Measurements from ENCODE around the gene BOD1L1. TPM values are rescaled to one million over a fixed set of nuclear protein-coding genes. Genes with fewer than 3 reads are reported as not detected.

BOD1L1 gene
- total and polyA plus RNA-seq, 2 of the 8 experiments (the other 6 are each of a cell fraction or from before 2014, with no cell fraction given): 6.8 to 39.3 TPM

- TF ChIP-seq, protein P1, sequence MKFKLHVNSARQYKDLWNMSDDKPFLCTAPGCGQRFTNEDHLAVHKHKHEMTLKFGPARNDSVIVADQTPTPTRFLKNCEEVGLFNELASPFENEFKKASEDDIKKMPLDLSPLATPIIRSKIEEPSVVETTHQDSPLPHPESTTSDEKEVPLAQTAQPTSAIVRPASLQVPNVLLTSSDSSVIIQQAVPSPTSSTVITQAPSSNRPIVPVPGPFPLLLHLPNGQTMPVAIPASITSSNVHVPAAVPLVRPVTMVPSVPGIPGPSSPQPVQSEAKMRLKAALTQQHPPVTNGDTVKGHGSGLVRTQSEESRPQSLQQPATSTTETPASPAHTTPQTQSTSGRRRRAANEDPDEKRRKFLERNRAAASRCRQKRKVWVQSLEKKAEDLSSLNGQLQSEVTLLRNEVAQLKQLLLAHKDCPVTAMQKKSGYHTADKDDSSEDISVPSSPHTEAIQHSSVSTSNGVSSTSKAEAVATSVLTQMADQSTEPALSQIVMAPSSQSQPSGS (IDR thresholded peaks at IDR 0.05; ENCODE audit: low read length): peak; percentile 65; the same call in 1 of the 2 replicates
- no peak for TF ChIP-seq SP2 (IDR thresholded peaks at IDR 0.05; ENCODE audit: low read length)
- no peak for TF ChIP-seq SAP30 (IDR thresholded peaks at IDR 0.05; ENCODE audit: insufficient read depth, insufficient replicate concordance, low read length)
- TF ChIP-seq NRF1 (IDR thresholded peaks at IDR 0.05; ENCODE audit: low read depth, low read length): no peak
- peak; percentile 77 for TF ChIP-seq KDM4A (IDR thresholded peaks at IDR 0.05; ENCODE audit: low read depth, low read length, severe bottlenecking)
- no peak for TF ChIP-seq JUN (IDR thresholded peaks at IDR 0.05; ENCODE audit: low read depth, low read length)
- TF ChIP-seq, protein P2, sequence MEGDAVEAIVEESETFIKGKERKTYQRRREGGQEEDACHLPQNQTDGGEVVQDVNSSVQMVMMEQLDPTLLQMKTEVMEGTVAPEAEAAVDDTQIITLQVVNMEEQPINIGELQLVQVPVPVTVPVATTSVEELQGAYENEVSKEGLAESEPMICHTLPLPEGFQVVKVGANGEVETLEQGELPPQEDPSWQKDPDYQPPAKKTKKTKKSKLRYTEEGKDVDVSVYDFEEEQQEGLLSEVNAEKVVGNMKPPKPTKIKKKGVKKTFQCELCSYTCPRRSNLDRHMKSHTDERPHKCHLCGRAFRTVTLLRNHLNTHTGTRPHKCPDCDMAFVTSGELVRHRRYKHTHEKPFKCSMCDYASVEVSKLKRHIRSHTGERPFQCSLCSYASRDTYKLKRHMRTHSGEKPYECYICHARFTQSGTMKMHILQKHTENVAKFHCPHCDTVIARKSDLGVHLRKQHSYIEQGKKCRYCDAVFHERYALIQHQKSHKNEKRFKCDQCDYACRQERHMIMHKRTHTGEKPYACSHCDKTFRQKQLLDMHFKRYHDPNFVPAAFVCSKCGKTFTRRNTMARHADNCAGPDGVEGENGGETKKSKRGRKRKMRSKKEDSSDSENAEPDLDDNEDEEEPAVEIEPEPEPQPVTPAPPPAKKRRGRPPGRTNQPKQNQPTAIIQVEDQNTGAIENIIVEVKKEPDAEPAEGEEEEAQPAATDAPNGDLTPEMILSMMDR (IDR thresholded peaks at IDR 0.05; ENCODE audit: control extremely low read depth in 1 of 3, insufficient read depth in 1 of 3, low read depth in 1 of 3, low read length in 3 of 3): peak; percentile 35 to 45 (median 43)
- TF ChIP-seq TAF1 (IDR thresholded peaks at IDR 0.05; ENCODE audit: low read depth, low read length): peak; percentile 87
- peak; percentile 80 for TF ChIP-seq TBP (IDR thresholded peaks at IDR 0.05; ENCODE audit: low read depth, low read length)
- TF ChIP-seq ASH2L (IDR thresholded peaks at IDR 0.05; ENCODE audit: low read length): peak; percentile 86
- TF ChIP-seq RAD21 (IDR thresholded peaks at IDR 0.05 in 1 of 2, conservative IDR thresholded peaks at IDR 0.05 in 1 of 2; ENCODE audit: low read depth in 2 of 2, low read length in 2 of 2): peak in 1 of 2 experiments; percentile 19; a peak in 2 of 4 replicates
- TF ChIP-seq, protein P3, sequence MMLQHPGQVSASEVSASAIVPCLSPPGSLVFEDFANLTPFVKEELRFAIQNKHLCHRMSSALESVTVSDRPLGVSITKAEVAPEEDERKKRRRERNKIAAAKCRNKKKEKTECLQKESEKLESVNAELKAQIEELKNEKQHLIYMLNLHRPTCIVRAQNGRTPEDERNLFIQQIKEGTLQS (IDR thresholded peaks at IDR 0.05; ENCODE audit: insufficient read depth, low read depth, low read length): peak; percentile 49; the same call in 1 of the 2 replicates
Measured at GRCh38 chr4:13627606-13628311, at the start of gene BOD1L1 (continued).

Measured in H1 (cell line).